HEK293 (cell line): ENCODE measurements around the gene LRCH1.

ENCODE experiments used
- AEBP2 ChIP-seq: fragments of 450-650 bp; formaldehyde crosslinking; IDR thresholded peaks from 2 replicates; pipeline ENCODE4 v1.5.1; 2016; ENCODE audit warnings: missing biosample characterization, missing genetic modification characterization, borderline replicate concordance
- BCL11A ChIP-seq: fragments of 450-650 bp; formaldehyde crosslinking; IDR thresholded peaks from 2 replicates; pipeline ENCODE4 v1.5.1; 2016; ENCODE audit warnings: low read depth, missing biosample characterization, missing genetic modification characterization
- PRDM4 ChIP-seq: fragments of 450-650 bp; formaldehyde crosslinking; IDR thresholded peaks from 2 replicates; pipeline ENCODE4 v1.5.1; 2017; ENCODE audit warnings: missing biosample characterization, missing genetic modification characterization
- ZBTB44 ChIP-seq: fragments of 450-650 bp; IDR thresholded peaks from 2 replicates; pipeline ENCODE4 v1.5.1; 2018; ENCODE audit warnings: missing biosample characterization, mild to moderate bottlenecking, missing genetic modification characterization
- ZFP37 ChIP-seq: fragments of 450-650 bp; formaldehyde crosslinking; IDR thresholded peaks from 2 replicates; pipeline ENCODE4 v1.5.1; 2016; ENCODE audit warnings: missing biosample characterization, missing genetic modification characterization
- ZNF112 ChIP-seq: fragments of 450-650 bp; formaldehyde crosslinking; IDR thresholded peaks from 2 replicates; pipeline ENCODE4 v1.5.0; 2017; ENCODE audit warnings: missing biosample characterization, missing genetic modification characterization
- ZNF449 ChIP-seq: fragments of 450-650 bp; formaldehyde crosslinking; IDR thresholded peaks from 2 replicates; pipeline ENCODE4 v1.5.1; 2017; ENCODE audit warnings: missing biosample characterization, mild to moderate bottlenecking, missing genetic modification characterization, moderate library complexity
- ZNF473 ChIP-seq: fragments of 450-650 bp; formaldehyde crosslinking; IDR thresholded peaks from 2 replicates; pipeline ENCODE4 v1.5.1; 2017; ENCODE audit warnings: missing biosample characterization, missing genetic modification characterization
- ZNF510 ChIP-seq: fragments of 450-650 bp; formaldehyde crosslinking; IDR thresholded peaks from 2 replicates; pipeline ENCODE4 v1.5.1; 2018; ENCODE audit warnings: mild to moderate bottlenecking, missing genetic modification characterization, missing biosample characterization; ENCODE audit not compliant: insufficient replicate concordance
- ZNF530 ChIP-seq: fragments of 450-650 bp; formaldehyde crosslinking; IDR thresholded peaks from 2 replicates; pipeline ENCODE4 v1.5.1; 2016; ENCODE audit warnings: low read depth, missing biosample characterization, missing genetic modification characterization
- ZNF548 ChIP-seq: fragments of 450-650 bp; formaldehyde crosslinking; IDR thresholded peaks from 2 replicates; pipeline ENCODE4 v1.5.1; 2016; ENCODE audit warnings: missing biosample characterization, missing genetic modification characterization
- ZNF549 ChIP-seq: fragments of 450-650 bp; IDR thresholded peaks from 2 replicates; pipeline ENCODE4 v1.5.1; 2018; ENCODE audit warnings: missing biosample characterization, missing genetic modification characterization, mild to moderate bottlenecking, inconsistent platforms, moderate library complexity
- ZNF558 ChIP-seq: fragments of 450-650 bp; formaldehyde crosslinking; IDR thresholded peaks from 2 replicates; pipeline ENCODE4 v1.5.1; 2016; ENCODE audit warnings: missing biosample characterization, missing genetic modification characterization
- ZNF585B ChIP-seq: fragments of 450-650 bp; formaldehyde crosslinking; IDR thresholded peaks from 2 replicates; pipeline ENCODE4 v1.5.1; 2016; ENCODE audit warnings: missing biosample characterization, missing genetic modification characterization
- ZNF654 ChIP-seq: fragments of 450-650 bp; formaldehyde crosslinking; IDR thresholded peaks from 2 replicates; pipeline ENCODE4 v1.5.1; 2016; ENCODE audit warnings: low read depth, missing biosample characterization, missing genetic modification characterization
- ZNF664 ChIP-seq: fragments of 450-650 bp; formaldehyde crosslinking; IDR thresholded peaks from 2 replicates; pipeline ENCODE4 v1.5.1; 2016; ENCODE audit warnings: missing biosample characterization, missing genetic modification characterization
- ZNF692 ChIP-seq: fragments of 450-650 bp; formaldehyde crosslinking; IDR thresholded peaks from 2 replicates; pipeline ENCODE4 v1.5.1; 2016; ENCODE audit warnings: missing biosample characterization, missing genetic modification characterization

Gene LRCH1

GRCh38 chr13:46665633-46666482 is 112.9 kb downstream of the LRCH1 start (continued):
- TF ChIP-seq ZBTB44 (tag by site-specific recombination), result 0 out of 2 replicates have a peak, but pooled peaks have one; percentile 31
- TF ChIP-seq ZNF112 (tag by site-specific recombination), result no peak
- no peak for TF ChIP-seq ZNF664
- no peak for TF ChIP-seq BCL11A (tag by site-specific recombination)
- TF ChIP-seq ZNF510, result no peak
- no peak for TF ChIP-seq ZNF530 (tag by site-specific recombination)
- no peak for TF ChIP-seq ZNF558 (tag by site-specific recombination)
- no peak for TF ChIP-seq ZNF449 (tag by site-specific recombination)
- no peak for TF ChIP-seq ZFP37 (tag by site-specific recombination)
- no peak for TF ChIP-seq ZNF654 (tag by site-specific recombination)
- TF ChIP-seq ZNF692 (tag by site-specific recombination), result no peak
- no peak for TF ChIP-seq ZNF473 (tag by site-specific recombination)
- no peak for TF ChIP-seq ZNF549
- TF ChIP-seq ZNF548 (tag by site-specific recombination), result no peak
- no peak for TF ChIP-seq ZNF585B
- peak; percentile 37 for TF ChIP-seq PRDM4 (tag by site-specific recombination)
- no peak for TF ChIP-seq AEBP2
- TF ChIP-seq, all 188 proteins: peak for 19
